Epithelial cell of umbilical artery (primary cell): Measurements from ENCODE around the gene CFAP97D1. TPM values are rescaled to one million over a fixed set of nuclear protein-coding genes. Genes with fewer than 3 reads are reported as not detected.

Experiments used
- total RNA-seq: library from RNA; depleted of rRNA; stranded (reverse); fragments of >200 nt; gene quantifications from 2 replicates; pipeline ENCODE4 v1.2.3, GENCODE V29; 2014

CFAP97D1 gene
- not detected in 2 replicates for total RNA-seq

DNA sequence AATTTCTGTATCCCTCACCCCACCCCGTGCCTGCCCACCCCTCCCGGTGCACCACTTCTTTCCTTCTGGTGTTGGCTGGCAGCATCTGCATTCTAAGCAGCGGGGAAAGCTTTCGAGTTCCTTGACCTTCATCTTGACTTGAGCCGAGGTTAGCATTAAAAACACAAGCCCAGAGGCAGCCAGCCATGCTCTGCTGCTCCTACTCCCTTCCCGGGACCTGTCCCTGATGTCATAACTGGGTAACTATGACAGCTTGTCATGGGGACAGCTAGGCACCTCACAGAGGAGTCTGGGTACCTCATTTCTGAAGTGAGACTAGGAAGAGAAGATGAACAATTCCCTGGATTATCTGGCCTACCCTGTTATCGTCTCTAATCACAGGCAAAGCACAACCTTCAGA is at the start of gene CFAP97D1:
Gene CFAP97D1 (plus strand): TSS at position 301 of the 400 bp plus-strand sequence. CDS start 28 bp downstream, at position 329.

GRCh38 chr17:43758497-43759174 is 21.6 kb upstream of the CFAP97D1 start, which contains the start of gene SOST:
TSS of gene SOST (minus strand) at chr17:43758791. CDS start at chr17:43758741, 50 bp downstream.

GRCh38 chr17:43778337-43779144 is 1.7 kb upstream of the CFAP97D1 start, which contains the start of gene DUSP3:
TSS of gene DUSP3 (minus strand) at chr17:43778977. CDS start at chr17:43778924, 53 bp downstream.

DNA sequence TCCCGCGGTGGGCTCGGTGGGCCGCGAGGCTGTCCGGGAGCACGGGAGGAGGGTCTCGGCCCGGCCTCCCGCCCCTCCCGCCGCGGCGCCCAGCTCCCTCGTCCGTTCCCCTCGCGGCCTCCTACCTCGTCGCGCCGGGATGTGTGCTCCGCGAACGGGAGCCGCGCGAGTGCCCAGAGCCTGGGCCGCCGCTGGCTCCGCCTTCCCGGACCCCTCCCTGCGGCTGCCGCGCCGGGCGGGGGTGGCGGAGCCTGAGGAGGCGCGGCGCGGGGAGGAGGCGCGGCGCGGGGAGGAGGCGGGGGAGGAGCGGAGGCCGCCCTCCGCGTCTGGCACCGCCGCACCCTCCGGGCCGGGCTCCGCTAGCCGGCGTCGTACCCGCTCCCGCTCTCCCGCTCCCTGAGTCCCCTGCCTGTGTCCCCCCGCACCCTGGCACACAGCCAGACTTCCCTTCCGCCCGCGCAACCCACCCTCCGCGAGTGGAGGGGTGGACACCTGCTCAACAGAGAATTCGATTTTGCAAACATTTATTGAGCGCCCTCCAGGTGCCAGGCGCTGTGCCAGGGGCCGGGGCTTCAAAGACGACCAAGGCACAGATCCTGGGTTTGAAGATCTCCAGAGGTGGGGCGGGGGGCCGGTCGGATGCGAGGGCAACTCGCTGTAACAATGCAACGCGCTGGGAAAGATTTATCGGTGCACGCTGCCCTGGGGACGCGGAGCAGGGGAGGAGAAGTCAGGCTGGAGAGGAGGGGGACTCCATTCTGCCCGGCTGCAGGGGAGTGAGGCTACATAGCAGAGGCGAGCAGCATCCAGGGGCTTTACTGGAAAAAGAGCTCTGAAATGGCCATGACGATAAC is 53.0 kb downstream of the CFAP97D1 start, which contains the start of gene MPP3:
Gene MPP3 (minus strand): TSS at position 171 of the 854 bp plus-strand sequence. CDS start 1,240 bp downstream, outside the sequence.

Other genes starting within 250 kb of the CFAP97D1 start
- gene ETV4, start 234.1 kb upstream of the CFAP97D1 start, total RNA-seq: 5.8 and 13.3 TPM in 2 replicates
- gene MEOX1, start 118.5 kb upstream of the CFAP97D1 start, total RNA-seq: not detected in 2 replicates
- gene SOST, start 21.6 kb upstream of the CFAP97D1 start, total RNA-seq: not detected in 2 replicates
- gene DUSP3, start 1.5 kb upstream of the CFAP97D1 start, total RNA-seq: 33.8 and 49.7 TPM in 2 replicates
- 5.5 and 6.8 TPM in 2 replicates for gene MPP3, start 52.7 kb downstream of the CFAP97D1 start, total RNA-seq
- gene CD300LG, start 66.7 kb downstream of the CFAP97D1 start, total RNA-seq: not detected in 2 replicates
- gene MPP2, start 127.1 kb downstream of the CFAP97D1 start, total RNA-seq: 0.97 and 1.7 TPM in 2 replicates
- not detected in 2 replicates for gene PPY, start 162.0 kb downstream of the CFAP97D1 start, total RNA-seq
- gene PYY, start 173.5 kb downstream of the CFAP97D1 start, total RNA-seq: not detected in 2 replicates
- gene NAGS, start 224.2 kb downstream of the CFAP97D1 start, total RNA-seq: 3.2 and 13.4 TPM in 2 replicates
- 83.3 and 104 TPM in 2 replicates for gene TMEM101, start 234.5 kb downstream of the CFAP97D1 start, total RNA-seq